Stimulated activated CD4-positive, alpha-beta T cell treated with anti-CD3 and anti-CD28 coated beads, Interleukin-15, amount 100 ng/mL, for 1 hour (primary cell): ENCODE measurements around the gene PKD2.
"Not testable (repeated sequence)": the region's sequence is repeated elsewhere in the genome, so short reads cannot be mapped to it uniquely, and the experiment has no call there.

Experiments used
- DNase-seq, 2 donors: peaks; one replicate each; pipeline ENCODE4 v3.0.0-alpha.2; 2020; ENCODE audit warnings: low read depth in 1 of 2, low spot score in 1 of 2

The PKD2 gene

GRCh38 chr4:88063634-88064296 lies 56.3 kb downstream of the PKD2 start:
- DNase-seq, result no peak

GRCh38 chr4:88064410-88064809 lies 57.0 kb downstream of the PKD2 start:
- no peak for DNase-seq

- DNase-seq, result no peak
Observed at GRCh38 chr4:88070031-88070430, 62.6 kb downstream of the PKD2 start.

GRCh38 chr4:88075336-88075735 lies 67.9 kb downstream of the PKD2 start:
- no peak for DNase-seq

GRCh38 chr4:88077911-88078524 lies 70.6 kb downstream of the PKD2 start:
- DNase-seq, result no peak

DNA sequence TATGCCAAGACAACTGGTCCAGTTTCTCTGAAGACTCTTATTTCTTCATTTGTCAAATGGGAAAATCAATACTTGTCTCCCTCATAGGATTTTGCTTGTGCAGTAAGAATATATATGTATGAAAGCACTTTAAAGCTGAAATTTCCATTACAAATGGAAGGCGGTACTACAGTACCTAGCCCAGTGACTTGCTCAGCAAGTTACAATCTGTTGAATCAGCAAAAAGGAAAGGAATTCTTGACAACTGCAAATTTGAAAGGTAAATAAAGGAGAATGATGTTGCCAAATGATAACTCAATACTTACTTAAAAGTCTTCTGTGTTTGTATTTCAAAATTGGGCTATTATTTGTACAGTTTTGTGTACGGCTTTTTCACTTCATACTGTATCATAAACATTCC lies 71.1 kb downstream of the PKD2 start:
- DNase-seq, result no peak

DNA sequence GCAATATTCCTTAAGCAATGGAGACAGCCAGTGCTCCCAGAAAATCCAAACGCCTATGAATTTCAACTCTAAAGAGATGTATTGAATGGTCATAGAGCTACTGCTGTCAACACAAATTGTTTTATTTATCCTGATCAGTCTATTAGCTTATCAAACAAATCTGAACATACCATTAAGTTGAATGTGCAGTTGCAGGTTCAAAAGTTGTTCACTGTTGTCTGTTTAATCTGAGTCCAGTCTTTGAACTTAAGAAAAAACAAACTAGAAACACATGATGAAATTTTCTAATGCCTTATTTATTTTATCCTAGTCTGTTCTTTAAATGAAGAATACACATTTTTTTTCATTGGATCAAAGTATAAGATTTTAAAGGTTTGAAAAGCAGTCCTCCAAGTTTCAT lies 73.2 kb downstream of the PKD2 start:
- DNase-seq, result no peak

GRCh38 chr4:88087004-88087403 lies 79.6 kb downstream of the PKD2 start:
- no peak for DNase-seq

DNA sequence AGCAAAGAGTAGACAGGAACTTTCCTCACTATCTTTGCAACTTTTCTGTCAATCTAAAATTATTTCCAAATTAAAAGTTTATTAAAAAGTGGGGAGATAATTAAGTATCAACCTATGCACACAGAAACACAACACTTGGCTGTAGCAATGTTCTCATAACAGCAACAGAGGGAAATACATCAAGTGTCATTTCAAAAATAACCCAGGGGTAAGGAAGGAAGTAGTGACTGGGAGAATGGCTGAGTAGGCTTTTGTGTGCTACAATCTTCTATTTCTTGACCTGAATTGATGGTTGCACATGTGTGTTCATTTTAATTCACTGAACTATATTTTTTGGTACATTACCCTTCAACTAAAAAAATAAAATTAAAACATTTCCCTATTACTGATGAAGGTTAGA lies 83.5 kb downstream of the PKD2 start:
- DNase-seq, result no peak

DNA sequence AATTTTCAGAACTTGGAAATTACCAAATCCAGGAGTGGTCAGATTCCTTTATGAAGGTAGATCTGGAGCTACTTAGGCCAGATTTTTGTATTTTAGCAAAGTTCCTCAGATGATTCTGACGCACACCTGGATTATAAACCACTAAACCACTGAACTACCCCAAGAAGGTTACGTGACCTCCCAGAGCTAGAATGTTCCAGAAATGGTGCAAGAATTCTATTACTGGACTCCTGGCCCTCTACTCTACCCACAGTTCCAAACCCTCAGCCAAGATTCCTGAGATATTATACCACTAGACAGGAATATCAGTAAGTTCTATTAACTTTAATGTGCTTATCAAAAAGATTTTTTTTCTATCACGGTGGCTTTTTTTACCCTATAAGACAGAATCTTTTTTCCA lies 83.9 kb downstream of the PKD2 start:
- DNase-seq, result no peak

GRCh38 chr4:88093874-88094273 lies 86.4 kb downstream of the PKD2 start:
- no peak for DNase-seq

DNA sequence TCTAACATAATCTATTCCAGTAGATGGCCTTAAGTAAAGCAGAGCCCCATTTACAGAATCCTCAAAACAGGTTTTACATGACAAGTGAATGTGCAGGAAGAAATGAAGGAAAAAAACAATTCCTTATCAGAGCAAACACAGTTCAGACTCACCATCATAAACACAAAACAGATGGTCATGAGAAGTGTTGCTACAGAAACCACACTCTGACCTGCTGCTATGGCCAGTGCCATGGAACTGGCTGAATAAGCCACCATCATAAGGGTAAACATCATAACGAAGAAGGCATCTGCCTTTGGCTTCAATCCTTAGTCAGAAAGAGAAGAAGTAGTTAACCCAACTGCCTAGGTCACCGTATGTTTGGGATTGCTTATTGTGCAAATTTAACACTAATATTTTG lies 89.9 kb downstream of the PKD2 start:
- no peak for DNase-seq

GRCh38 chr4:88097781-88098180 lies 90.3 kb downstream of the PKD2 start:
- DNase-seq, result no peak

GRCh38 chr4:88098993-88099752 lies 91.7 kb downstream of the PKD2 start:
- no peak for DNase-seq

DNA sequence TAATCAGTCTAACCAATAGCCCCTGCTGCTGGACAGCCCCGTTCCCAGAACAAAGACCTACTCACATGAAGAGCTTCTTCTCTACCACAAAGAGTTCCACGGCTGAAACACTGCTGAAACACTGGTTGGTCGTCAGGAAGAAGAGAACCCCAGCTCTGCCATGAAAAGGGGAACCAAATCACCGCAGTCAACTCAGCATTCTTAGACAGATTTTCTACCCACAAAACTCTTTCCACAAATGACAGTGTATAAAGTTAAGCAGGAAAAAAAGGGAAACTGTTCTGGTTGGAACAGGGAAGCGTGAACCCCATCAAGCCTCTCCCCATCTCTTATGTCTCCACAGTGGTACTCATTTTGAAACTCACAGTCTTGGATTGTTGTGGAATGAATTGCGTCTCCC lies 93.7 kb downstream of the PKD2 start:
- no peak for DNase-seq

- no peak for DNase-seq
Observed at GRCh38 chr4:88102026-88102425, 94.6 kb downstream of the PKD2 start.

DNA sequence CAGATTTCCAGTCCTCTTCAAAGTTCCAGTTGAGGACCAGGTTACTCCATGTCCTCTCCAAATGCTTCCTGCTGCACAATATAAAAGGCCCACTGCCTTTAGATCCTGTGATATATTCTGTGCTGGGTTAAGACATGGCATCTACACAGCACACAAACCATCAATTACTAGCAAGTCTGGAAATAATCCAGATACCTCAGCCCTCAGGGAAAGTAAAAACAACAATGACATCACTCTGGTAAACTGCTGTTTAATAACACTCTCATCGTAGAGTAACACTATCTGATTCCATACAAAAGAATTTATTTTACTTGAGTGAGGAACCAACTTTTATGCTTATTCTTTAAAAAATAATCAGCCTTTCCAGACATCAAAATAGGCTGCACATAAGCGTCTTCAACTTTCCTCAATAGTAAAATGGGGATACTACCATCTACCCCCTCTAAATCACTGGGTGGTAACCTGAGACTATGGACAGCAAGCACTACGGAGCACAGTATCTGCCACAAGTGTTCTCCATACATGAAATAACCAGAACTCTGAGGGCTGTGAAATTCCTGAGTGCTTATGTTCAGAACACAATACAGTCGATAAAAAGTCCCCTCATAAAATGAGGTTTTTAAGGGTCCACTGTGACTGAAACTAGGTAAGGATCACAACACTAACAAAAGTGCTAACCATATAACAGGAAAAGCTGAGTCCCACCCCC lies 97.6 kb downstream of the PKD2 start:
- DNase-seq, result no peak

DNA sequence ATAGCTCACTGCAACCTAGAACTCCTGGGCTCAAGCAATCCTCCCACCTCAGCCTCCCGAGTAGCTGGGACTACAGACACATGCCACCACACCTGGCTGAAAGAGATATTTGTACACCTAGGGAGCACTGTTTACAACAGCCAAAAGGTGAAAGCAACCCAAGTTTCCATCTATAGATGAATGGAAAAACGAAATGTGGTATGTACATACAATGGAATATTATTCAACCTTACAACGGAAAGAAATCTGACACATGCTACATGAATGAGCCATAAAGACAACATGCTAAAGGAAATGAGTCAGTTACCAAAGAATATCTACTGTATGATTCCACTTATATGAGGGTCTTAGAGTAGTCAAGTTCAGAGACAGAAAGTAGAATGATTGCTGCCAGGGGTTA lies 98.8 kb downstream of the PKD2 start:
- DNase-seq, result no peak

GRCh38 chr4:88107406-88108107 lies 100.1 kb downstream of the PKD2 start:
- DNase-seq, result no peak

DNA sequence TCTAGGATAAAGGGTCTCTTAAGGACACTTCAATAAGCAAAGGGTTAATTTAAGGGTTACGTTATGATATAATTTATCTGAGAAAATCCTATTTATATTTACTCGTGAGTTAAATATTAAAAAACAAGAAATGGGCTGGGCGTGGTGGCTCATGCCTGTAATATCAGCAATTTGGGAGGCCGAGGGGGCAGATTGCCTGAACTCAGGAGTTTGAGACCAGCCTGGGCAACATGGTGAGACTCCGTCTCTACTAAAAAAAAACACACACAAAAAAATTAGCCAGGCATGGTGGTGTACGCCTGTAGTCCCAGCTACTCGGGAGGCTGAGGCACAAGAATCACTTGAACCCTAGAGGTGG lies 100.7 kb downstream of the PKD2 start:
- DNase-seq, result not testable (repeated sequence)

GRCh38 chr4:88108747-88109122 lies 101.3 kb downstream of the PKD2 start:
- DNase-seq, result no peak
